Liver (tissue), 9 donors: ENCODE results near the gene POP4. TPM values are rescaled to one million over a fixed set of nuclear protein-coding genes. Genes with fewer than 3 reads are reported as not detected.
"Not testable (repeated sequence)": the region's sequence is repeated elsewhere in the genome, so short reads cannot be mapped to it uniquely, and the experiment has no call there.

Source experiments
- DNase-seq: peaks from one replicate; pipeline ENCODE4 v3.0.0-alpha.2; 2017; ENCODE audit warnings: low spot score
- H3K27ac ChIP-seq, 2 donors: one replicate each; pipeline ENCODE4 v1.7.0; 2013; ENCODE audit warnings: inconsistent platforms in 2 of 2, low read length in 2 of 2, control low read depth in 1 of 2, low read depth in 1 of 2, mild to moderate bottlenecking in 1 of 2
- H3K27me3 ChIP-seq, 4 donors: one replicate each; pipeline versions ENCODE4 v1.6.1 to v1.7.0; 2013; ENCODE audit warnings: low read length in 3 of 4, inconsistent platforms in 1 of 4, mild to moderate bottlenecking in 1 of 4, moderate library complexity in 1 of 4; ENCODE audit not compliant: control insufficient read depth in 4 of 4, insufficient read depth in 4 of 4
- H3K36me3 ChIP-seq, 4 donors: one replicate each; pipeline versions ENCODE4 v1.6.1 to v1.7.0; 2013; ENCODE audit warnings: low read length in 3 of 4, mild to moderate bottlenecking in 3 of 4, low read depth in 1 of 4, moderate library complexity in 1 of 4; ENCODE audit not compliant: control insufficient read depth in 4 of 4, insufficient read depth in 3 of 4
- H3K4me1 ChIP-seq, 4 donors: one replicate each; pipeline versions ENCODE4 v1.6.1 to v1.7.0; 2013; ENCODE audit warnings: low read length in 3 of 4, mild to moderate bottlenecking in 3 of 4, moderate library complexity in 1 of 4; ENCODE audit not compliant: control insufficient read depth in 4 of 4, insufficient read depth in 4 of 4
- H3K4me3 ChIP-seq, 3 donors: one replicate each; pipeline versions ENCODE4 v1.6.1 to v1.7.0; 2013; ENCODE audit warnings: low read length in 3 of 3, control low read depth in 1 of 3, low read depth in 1 of 3, mild to moderate bottlenecking in 1 of 3
- H3K9ac ChIP-seq, 2 donors: one replicate each; pipeline ENCODE4 v1.7.0; 2013; ENCODE audit warnings: low read length in 2 of 2, mild to moderate bottlenecking in 2 of 2, moderate library complexity in 2 of 2, control low read depth in 1 of 2, low read depth in 1 of 2
- H3K9me3 ChIP-seq, 4 donors: one replicate each; pipeline versions ENCODE4 v1.6.1 to v1.7.0; 2013; ENCODE audit warnings: low read length in 3 of 4; ENCODE audit not compliant: control insufficient read depth in 4 of 4
- CTCF ChIP-seq: fragments of 150-350 bp; IDR thresholded peaks from 2 replicates; pipeline ENCODE4 v1.5.1; 2017; ENCODE audit warnings: improper control_type of control experiment, low read depth, low read length; ENCODE audit not compliant: missing input control
- EGR1 ChIP-seq, 2 donors: IDR thresholded peaks; 2 replicates each; pipeline ENCODE4 v1.6.1; 2016 to 2018; ENCODE audit warnings: antibody characterized with exemption in 2 of 2, low read depth in 2 of 2
- FOXA1 ChIP-seq: IDR thresholded peaks from 2 replicates; pipeline ENCODE4 v1.6.1; 2016; ENCODE audit warnings: antibody characterized with exemption
- FOXA2 ChIP-seq: IDR thresholded peaks from 2 replicates; pipeline ENCODE4 v1.6.1; 2016; ENCODE audit warnings: antibody characterized with exemption
- GABPA ChIP-seq, 2 donors: IDR thresholded peaks in 1 of 2; conservative IDR thresholded peaks in 1 of 2; 2 replicates each; pipeline ENCODE4 v1.6.1; 2016; ENCODE audit warnings: antibody characterized with exemption in 2 of 2, mild to moderate bottlenecking in 1 of 2, moderate library complexity in 1 of 2
- HNF4A ChIP-seq, 2 donors: conservative IDR thresholded peaks; 2 replicates each; pipeline ENCODE4 v1.6.1; 2016; ENCODE audit warnings: antibody characterized with exemption in 2 of 2, mild to moderate bottlenecking in 2 of 2
- JUND ChIP-seq, 2 donors: IDR thresholded peaks; 2 replicates each; pipeline ENCODE4 v1.6.1; 2016; ENCODE audit warnings: antibody characterized with exemption in 2 of 2
- MAX ChIP-seq: IDR thresholded peaks from 2 replicates; pipeline ENCODE4 v1.6.1; 2016; ENCODE audit warnings: antibody characterized with exemption
- RAD21 ChIP-seq, 2 donors: IDR thresholded peaks; 2 replicates each; pipeline ENCODE4 v1.6.1; 2016; ENCODE audit warnings: antibody characterized with exemption in 2 of 2, mild to moderate bottlenecking in 2 of 2
- REST ChIP-seq: IDR thresholded peaks from 2 replicates; pipeline ENCODE4 v1.6.1; 2016; ENCODE audit warnings: antibody characterized with exemption, mild to moderate bottlenecking
- SP1 ChIP-seq: IDR thresholded peaks from 2 replicates; pipeline ENCODE4 v1.6.1; 2018; ENCODE audit warnings: antibody characterized with exemption, mild to moderate bottlenecking
- TAF1 ChIP-seq: conservative IDR thresholded peaks from 2 replicates; pipeline ENCODE4 v1.6.1; 2016; ENCODE audit warnings: antibody characterized with exemption, mild to moderate bottlenecking
- WGBS: extraction: QIAGEN DNeasy Blood & Tissue Kit; methylation state at CpG from one replicate; pipeline ENCODE4 v1.1.7; 2013; 5-methylcytosine and 5-hydroxymethylcytosine counted together
- polyA plus RNA-seq, 2 donors: library from polyadenylated mRNA; stranded (reverse) in 1 of 2; unstranded in 1 of 2; fragments of 200-250 nt in 1 of 2; fragments of >200 nt in 1 of 2; fragmentation: Nextera tagmentation in 1 of 2; extraction: Ambion mirVana in 1 of 2; gene quantifications; one replicate each; pipeline versions ENCODE4 v1.2.1 to v1.2.3, GENCODE V29; 2013 to 2015
- total RNA-seq, 2 donors: library from RNA; depleted of rRNA; stranded (reverse); fragments of >200 nt; gene quantifications; one replicate each; pipeline ENCODE4 v1.2.3, GENCODE V29; 2014
- TF ChIP-seq, protein P1 (sequence below): IDR thresholded peaks from 2 replicates; pipeline ENCODE4 v1.6.1; 2016; ENCODE audit warnings: antibody characterized with exemption
- donor health status: healthy.
- donor health status: healthy.
- donor health status: healthy.
- donor health status: healthy.
- donor health status: healthy.

POP4 gene
- total and polyA plus RNA-seq, 4 donors = 33.7 to 61.6 (median 38.9) TPM

DNA sequence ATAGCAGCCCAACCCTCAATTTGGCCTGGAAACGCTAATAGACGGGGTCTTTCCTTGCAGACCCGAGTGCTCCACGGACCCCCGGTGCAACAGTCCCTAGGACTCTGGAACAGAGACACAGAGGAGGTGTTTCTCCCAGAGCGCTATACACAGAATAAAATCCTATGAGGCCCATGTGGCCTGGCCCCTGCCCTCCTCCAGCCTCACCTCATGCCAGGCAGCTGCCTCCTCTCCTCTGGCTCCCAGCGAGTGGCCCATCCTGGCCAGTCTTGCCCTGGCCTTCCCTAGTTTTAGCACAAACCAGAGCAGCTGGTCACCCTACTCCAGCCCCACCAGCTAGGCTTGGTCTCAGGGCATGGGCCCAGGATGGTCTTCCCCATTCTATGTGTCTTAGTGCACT, 20.3 kb downstream of the POP4 start:
- 97% methylated on average over 7 of the region's 7 CpGs for WGBS
- no peak overlapping the region for H3K9ac ChIP-seq
- H3K9me3 ChIP-seq = no peaks in the 10 kb centered on the region
- no peak for DNase-seq
- H3K27me3 ChIP-seq = no peaks in the 10 kb centered on the region
- H3K27ac ChIP-seq = no peak overlapping the region
- no peak for TF ChIP-seq GABPA (IDR thresholded peaks at IDR 0.05 in 1 of 2, conservative IDR thresholded peaks at IDR 0.05 in 1 of 2)
- no peak for TF ChIP-seq RAD21 (IDR thresholded peaks at IDR 0.05)
- TF ChIP-seq, protein P1, sequence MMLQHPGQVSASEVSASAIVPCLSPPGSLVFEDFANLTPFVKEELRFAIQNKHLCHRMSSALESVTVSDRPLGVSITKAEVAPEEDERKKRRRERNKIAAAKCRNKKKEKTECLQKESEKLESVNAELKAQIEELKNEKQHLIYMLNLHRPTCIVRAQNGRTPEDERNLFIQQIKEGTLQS = no peak
- TF ChIP-seq FOXA2 = no peak
- TF ChIP-seq TAF1 = no peak
- no peak for TF ChIP-seq JUND (IDR thresholded peaks at IDR 0.05)
- no peak for TF ChIP-seq CTCF
- TF ChIP-seq REST = no peak
- TF ChIP-seq EGR1 (IDR thresholded peaks at IDR 0.05; ENCODE audit: low read depth in 2 of 2) = no peak
- TF ChIP-seq HNF4A (conservative IDR thresholded peaks at IDR 0.05) = no peak
- TF ChIP-seq MAX = no peak
- H3K4me3 ChIP-seq = no peak overlapping the region
- H3K36me3 ChIP-seq = no peaks in the 10 kb centered on the region
- H3K4me1 ChIP-seq = no peaks in the 10 kb centered on the region

- not testable (repeated sequence) for H3K36me3 ChIP-seq, DNase-seq, H3K4me3 ChIP-seq, H3K27ac ChIP-seq, H3K9me3 ChIP-seq, H3K9ac ChIP-seq, H3K4me1 ChIP-seq, H3K27me3 ChIP-seq
- WGBS = 87% methylated on average over 9 of the region's 9 CpGs
These were observed 20.7 kb downstream of the POP4 start for GRCh38 chr19:29626832-29627231.

DNA sequence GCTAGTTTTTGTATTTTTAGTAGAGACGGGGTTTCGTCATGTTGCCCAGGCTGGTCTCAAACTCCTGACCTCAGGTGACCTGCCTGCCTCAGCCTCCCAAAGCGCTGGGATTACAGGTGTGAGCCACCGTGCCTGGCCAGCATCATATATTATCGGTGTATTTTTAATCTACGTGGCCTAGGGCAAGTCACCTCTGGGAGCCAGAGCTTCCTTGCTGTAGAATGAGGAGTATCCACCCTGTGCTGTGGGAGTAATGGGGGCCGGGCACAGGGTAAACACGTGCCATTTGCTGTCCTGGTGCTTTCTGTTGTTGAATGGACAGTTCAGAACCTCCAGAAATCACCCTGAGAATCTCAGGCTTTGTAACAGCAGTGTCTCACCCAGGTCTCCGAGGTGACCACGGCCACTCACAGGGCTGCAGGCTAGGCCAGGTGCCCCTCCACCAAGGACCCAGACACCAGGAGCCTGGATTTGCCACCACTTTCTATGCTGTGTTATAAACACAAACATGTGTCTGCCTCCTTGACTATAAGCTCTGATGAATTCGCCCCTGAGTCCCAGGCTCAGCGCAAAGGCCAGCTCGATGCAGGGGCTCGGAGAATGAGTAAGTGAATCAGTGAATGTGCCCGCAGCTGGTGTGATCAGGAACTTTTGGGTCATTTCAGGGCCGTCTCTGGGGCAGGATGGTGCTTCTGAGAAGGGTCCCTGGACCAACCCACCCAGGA, 22.7 kb downstream of the POP4 start:
- no peak overlapping the region for H3K27ac ChIP-seq
- no peaks in the 10 kb centered on the region for H3K9me3 ChIP-seq
- H3K36me3 ChIP-seq = no peaks in the 10 kb centered on the region
- 96% methylated on average over 16 of the region's 16 CpGs for WGBS
- no peaks in the 10 kb centered on the region for H3K27me3 ChIP-seq
- no peak for DNase-seq
- H3K9ac ChIP-seq = no peak overlapping the region
- H3K4me1 ChIP-seq = no peaks in the 10 kb centered on the region
- H3K4me3 ChIP-seq = no peak overlapping the region
- no peak for TF ChIP-seq MAX
- no peak for TF ChIP-seq FOXA1
- TF ChIP-seq, protein P1 = no peak
- TF ChIP-seq RAD21 (IDR thresholded peaks at IDR 0.05) = no peak
- no peak for TF ChIP-seq SP1
- TF ChIP-seq REST = no peak
- no peak for TF ChIP-seq EGR1 (IDR thresholded peaks at IDR 0.05; ENCODE audit: low read depth in 2 of 2)
- TF ChIP-seq GABPA (IDR thresholded peaks at IDR 0.05 in 1 of 2, conservative IDR thresholded peaks at IDR 0.05 in 1 of 2) = no peak
